ENCODE data around the gene PCYT2. TPM values are rescaled to one million over a fixed set of nuclear protein-coding genes. Genes with fewer than 3 reads are reported as not detected.

Gene PCYT2
- total RNA-seq, 2 experiments from 2014 or later = 18.7 to 18.9 TPM

DNA sequence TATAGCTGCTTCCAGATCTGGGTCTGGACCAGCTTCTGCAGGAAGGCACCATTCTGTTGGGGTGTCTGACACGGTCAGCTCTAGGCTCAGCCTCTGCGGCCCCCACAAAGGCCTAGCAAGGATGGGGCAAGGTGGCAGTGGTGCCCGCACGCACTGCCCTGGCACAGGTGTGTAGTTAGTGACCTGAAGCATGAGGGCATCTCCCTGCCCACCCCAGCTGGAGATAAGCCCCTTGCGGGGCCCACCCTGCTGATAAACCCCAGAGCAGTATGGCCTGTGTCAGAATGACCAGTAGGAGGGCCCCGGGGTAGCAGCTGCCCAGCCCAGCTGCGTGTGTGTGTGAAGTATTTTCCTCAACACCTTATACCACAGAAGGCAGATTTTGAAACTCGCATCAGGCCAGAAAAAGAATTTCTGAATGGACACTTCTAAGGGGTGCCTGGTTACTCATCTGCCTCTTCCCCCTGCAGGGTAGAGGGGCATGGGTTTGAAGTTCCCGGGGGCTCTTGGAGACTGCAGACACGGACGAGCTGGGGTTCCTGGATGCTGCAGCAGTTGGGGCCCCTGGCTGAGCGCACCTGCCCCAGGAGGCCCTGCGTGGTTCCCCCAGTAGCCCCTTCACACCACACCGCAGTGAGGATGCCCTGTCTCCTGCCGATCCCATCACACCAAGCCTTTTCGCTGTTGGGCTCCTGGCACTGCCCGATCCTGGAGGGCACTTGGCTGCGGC lies 44.6 kb downstream of the PCYT2 start:
- intact Hi-C loops (cut with DNase I, micrococcal nuclease) = loop anchor here in 1 of 2 experiments (10.0 kb wide), 1 partner anchor 352 kb away; the partner anchor contains the start of gene ACTG1
- no peak for ATAC-seq (ENCODE audit: poor library complexity)
- CTCF ChIA-PET = interaction anchor here (0.5 to 0.8 kb wide), 2 partner anchors 12 kb away, joined by 3 read pairs; no protein-coding TSS in a partner anchor
- TF ChIP-seq, protein P1, sequence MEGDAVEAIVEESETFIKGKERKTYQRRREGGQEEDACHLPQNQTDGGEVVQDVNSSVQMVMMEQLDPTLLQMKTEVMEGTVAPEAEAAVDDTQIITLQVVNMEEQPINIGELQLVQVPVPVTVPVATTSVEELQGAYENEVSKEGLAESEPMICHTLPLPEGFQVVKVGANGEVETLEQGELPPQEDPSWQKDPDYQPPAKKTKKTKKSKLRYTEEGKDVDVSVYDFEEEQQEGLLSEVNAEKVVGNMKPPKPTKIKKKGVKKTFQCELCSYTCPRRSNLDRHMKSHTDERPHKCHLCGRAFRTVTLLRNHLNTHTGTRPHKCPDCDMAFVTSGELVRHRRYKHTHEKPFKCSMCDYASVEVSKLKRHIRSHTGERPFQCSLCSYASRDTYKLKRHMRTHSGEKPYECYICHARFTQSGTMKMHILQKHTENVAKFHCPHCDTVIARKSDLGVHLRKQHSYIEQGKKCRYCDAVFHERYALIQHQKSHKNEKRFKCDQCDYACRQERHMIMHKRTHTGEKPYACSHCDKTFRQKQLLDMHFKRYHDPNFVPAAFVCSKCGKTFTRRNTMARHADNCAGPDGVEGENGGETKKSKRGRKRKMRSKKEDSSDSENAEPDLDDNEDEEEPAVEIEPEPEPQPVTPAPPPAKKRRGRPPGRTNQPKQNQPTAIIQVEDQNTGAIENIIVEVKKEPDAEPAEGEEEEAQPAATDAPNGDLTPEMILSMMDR (IDR thresholded peaks at IDR 0.05) = no peak
- Histone ChIP-seq H3K4me1 (ENCODE audit: insufficient read depth, low read length) (peaks cover 69% of the 10 kb centered on the region), H3K9me3 (ENCODE audit: control insufficient read depth in 1 of 2, insufficient read depth in 1 of 2, low read length in 2 of 2) (peaks cover 0 to 3% of the 10 kb centered on the region in 2 experiments), H3K36me3 (ENCODE audit: insufficient read depth, low read length) (peaks cover 48% of the 10 kb centered on the region), H3K27me3 (ENCODE audit: control insufficient read depth in 1 of 2, insufficient read depth in 2 of 2, low read length in 2 of 2) (peaks cover 0 to 3% of the 10 kb centered on the region in 2 experiments), H3K4me3 (ENCODE audit: low read length) (no peak overlapping the region), H3K27ac (ENCODE audit: low read depth in 1 of 2, low read length in 2 of 2) (peak overlapping the region in 1 of 2 donors; percentile 9)
- H3K4me1 Mint-ChIP-seq (ENCODE audit: low read depth) = peaks cover 31% of the 10 kb centered on the region
- H3K4me3 Mint-ChIP-seq = peak overlapping the region; percentile 72
- peak overlapping the region; percentile 84 for H3K27ac Mint-ChIP-seq
- H3K27me3 Mint-ChIP-seq = no peaks in the 10 kb centered on the region
- no peak for DNase-seq
- no peaks in the 10 kb centered on the region for H3K9me3 Mint-ChIP-seq
- POLR2A ChIA-PET = interaction anchor here (0.6 to 2.2 kb wide), 6 partner anchors 19 to 164 kb away, joined by 3 to 10 read pairs (median 5); partner anchors contain the start of genes ALYREF, ANAPC11, CENPX and LRRC45
- H3K36me3 Mint-ChIP-seq (ENCODE audit: low read depth) = peaks cover 45% of the 10 kb centered on the region

DNA sequence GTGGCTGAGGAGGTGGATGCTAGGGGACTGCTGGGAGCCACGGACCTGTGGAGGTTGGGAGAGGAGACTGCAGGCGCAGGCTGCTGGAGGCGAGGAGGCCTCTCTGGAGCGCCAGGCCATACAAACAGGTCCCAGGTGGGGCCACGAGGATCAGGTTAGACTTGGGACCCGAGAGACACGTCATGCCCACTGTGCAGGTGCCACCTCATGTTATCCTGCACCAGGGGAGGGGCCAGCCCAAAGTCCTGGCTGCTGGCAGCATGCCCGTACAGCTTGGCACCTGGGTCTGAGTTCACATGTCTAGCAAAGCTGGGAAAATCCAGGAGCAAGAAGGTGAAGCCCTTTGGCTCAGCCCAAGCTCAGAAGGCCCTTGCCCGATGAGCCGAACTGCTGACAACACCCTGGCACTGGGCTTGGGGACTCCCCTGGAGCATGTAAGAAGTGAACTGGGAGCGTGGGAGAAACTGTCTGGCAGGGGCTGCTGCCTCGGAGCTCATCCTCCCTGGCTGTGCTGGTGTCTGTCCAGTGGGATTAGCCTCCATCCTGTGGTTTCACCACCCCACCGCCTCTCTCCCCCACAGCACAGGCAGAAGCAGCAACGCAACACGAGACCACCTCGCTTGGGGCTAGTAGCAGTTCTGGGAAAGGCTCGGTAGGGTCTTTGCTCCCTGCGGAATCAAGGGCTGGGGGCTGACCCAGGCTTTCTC lies 45.3 kb downstream of the PCYT2 start:
- H3K9me3 Mint-ChIP-seq = no peaks in the 10 kb centered on the region
- H3K36me3 ChIP-seq (ENCODE audit: insufficient read depth, low read length) = peaks cover 48% of the 10 kb centered on the region
- no peaks in the 10 kb centered on the region for H3K27me3 Mint-ChIP-seq
- peaks cover 32% of the 10 kb centered on the region for H3K4me1 Mint-ChIP-seq (ENCODE audit: low read depth)
- peaks cover 0 to 3% of the 10 kb centered on the region in 2 experiments for H3K9me3 ChIP-seq (ENCODE audit: control insufficient read depth in 1 of 2, insufficient read depth in 1 of 2, low read length in 2 of 2)
- intact Hi-C loops (cut with DNase I, micrococcal nuclease) = loop anchor here in 1 of 2 experiments (10.0 kb wide), 1 partner anchor 351 kb away; the partner anchor contains the start of gene ACTG1
- peaks cover 75% of the 10 kb centered on the region for H3K4me1 ChIP-seq (ENCODE audit: insufficient read depth, low read length)
- DNase-seq = peak in 1 of 14 experiments; percentile 15
- no peak for ATAC-seq (ENCODE audit: poor library complexity)
- peak overlapping the region; percentile 84 for H3K27ac Mint-ChIP-seq
- no peak overlapping the region for H3K4me3 ChIP-seq (ENCODE audit: low read length)
- peaks cover 47% of the 10 kb centered on the region for H3K36me3 Mint-ChIP-seq (ENCODE audit: low read depth)
- H3K27ac ChIP-seq (ENCODE audit: low read depth in 1 of 2, low read length in 2 of 2) = peak overlapping the region in 1 of 2 donors; percentile 9
- POLR2A ChIA-PET = interaction anchor here (0.6 to 2.2 kb wide), 4 partner anchors 26 to 163 kb away, joined by 4 to 10 read pairs (median 5); partner anchors contain the start of genes ALYREF, ANAPC11 and MRPL12
- H3K4me3 Mint-ChIP-seq = peak overlapping the region; percentile 72
- peaks cover 0 to 3% of the 10 kb centered on the region in 2 experiments for H3K27me3 ChIP-seq (ENCODE audit: control insufficient read depth in 1 of 2, insufficient read depth in 2 of 2, low read length in 2 of 2)
- TF ChIP-seq, protein P1 (IDR thresholded peaks at IDR 0.05) = no peak
- CTCF ChIA-PET = interaction anchor here (0.5 to 0.8 kb wide), 2 partner anchors 11 to 12 kb away, joined by 3 read pairs; no protein-coding TSS in a partner anchor

DNA sequence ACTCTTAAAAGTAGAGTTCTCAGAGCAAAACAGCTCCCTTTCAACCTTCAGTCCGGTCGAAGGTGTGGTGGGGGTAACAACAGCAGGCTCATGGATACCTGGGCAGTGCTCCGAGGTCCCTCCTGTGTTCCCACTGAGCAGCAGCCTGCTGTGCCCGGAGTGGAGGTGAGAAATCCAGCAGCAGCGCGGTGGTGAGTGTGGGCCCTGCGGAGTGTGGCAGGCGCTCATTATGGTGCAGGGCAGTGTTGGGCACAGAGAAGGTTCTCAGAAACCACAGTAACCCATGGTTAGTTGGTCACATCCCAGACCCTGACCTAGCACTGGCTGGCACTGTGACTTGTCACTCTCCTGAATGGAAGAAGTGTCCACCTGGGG lies 45.9 kb downstream of the PCYT2 start:
- intact Hi-C loops (cut with DNase I, micrococcal nuclease) = loop anchor here in 1 of 2 experiments (10.0 kb wide), 1 partner anchor 351 kb away; the partner anchor contains the start of gene ACTG1
- DNase-seq (no peak), ATAC-seq (ENCODE audit: poor library complexity) (no peak)
- Mint-ChIP-seq H3K27me3 (no peaks in the 10 kb centered on the region), H3K36me3 (ENCODE audit: low read depth) (peaks cover 51% of the 10 kb centered on the region), H3K4me3 (no peak overlapping the region), H3K9me3 (no peaks in the 10 kb centered on the region), H3K4me1 (ENCODE audit: low read depth) (peaks cover 37% of the 10 kb centered on the region), H3K27ac (peak overlapping the region; percentile 84)
- Histone ChIP-seq H3K27ac (ENCODE audit: low read depth in 1 of 2, low read length in 2 of 2) (no peak overlapping the region), H3K4me3 (ENCODE audit: low read length) (no peak overlapping the region), H3K4me1 (ENCODE audit: insufficient read depth, low read length) (peaks cover 73% of the 10 kb centered on the region), H3K9me3 (ENCODE audit: control insufficient read depth in 1 of 2, insufficient read depth in 1 of 2, low read length in 2 of 2) (peaks cover 0 to 3% of the 10 kb centered on the region in 2 experiments), H3K27me3 (ENCODE audit: control insufficient read depth in 1 of 2, insufficient read depth in 2 of 2, low read length in 2 of 2) (peaks cover 0 to 3% of the 10 kb centered on the region in 2 experiments), H3K36me3 (ENCODE audit: insufficient read depth, low read length) (peaks cover 48% of the 10 kb centered on the region)
- TF ChIP-seq, protein P1 (IDR thresholded peaks at IDR 0.05) = no peak
- CTCF ChIA-PET = no interaction called here
- POLR2A ChIA-PET = interaction anchor here (1.1 to 2.2 kb wide), 2 partner anchors 27 to 162 kb away, joined by 4 to 10 read pairs; partner anchors contain the start of gene MRPL12

All from CD4-positive, alpha-beta T cell (primary cell).